ENCODE measurements around the gene CBX5. TPM values are rescaled to one million over a fixed set of nuclear protein-coding genes. Genes with fewer than 3 reads are reported as not detected.

The CBX5 gene
- total and polyA plus RNA-seq, 9 of the 15 experiments (the other 6 are each of a cell fraction or from before 2014, with no cell fraction given): 32.6 to 102 (median 59.2) TPM

DNA sequence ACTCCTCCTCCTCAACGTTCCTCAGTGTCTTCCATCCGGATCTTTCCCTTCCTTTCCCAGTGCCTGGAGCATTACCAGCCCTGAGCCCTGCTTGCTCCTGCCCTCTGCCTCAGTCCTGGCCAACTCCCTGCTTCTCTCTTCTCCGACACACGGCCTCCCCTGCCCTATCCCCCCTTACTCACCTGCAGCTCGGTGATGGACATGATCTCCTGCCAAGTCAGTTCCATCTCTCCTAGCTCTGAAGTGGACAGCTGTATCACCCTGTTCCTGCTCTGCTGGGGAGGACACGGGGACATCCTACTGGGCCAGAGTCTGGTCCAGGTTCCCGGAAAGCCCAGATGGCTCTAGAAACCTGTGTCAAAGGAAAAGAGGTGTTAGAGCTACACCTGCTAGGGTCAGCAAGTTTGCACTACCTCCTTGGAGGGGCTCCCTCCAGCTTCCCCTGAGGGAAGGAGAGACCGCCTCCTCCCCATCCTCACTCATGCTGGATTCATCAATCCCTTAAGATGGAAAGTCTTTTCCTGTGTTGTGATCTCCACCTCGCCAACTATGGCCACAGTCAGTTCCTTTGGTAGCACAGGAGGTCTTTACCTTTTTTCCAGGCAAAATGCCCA lies 15.1 kb upstream of the CBX5 start (continued):
- TF ChIP-seq RBM17 (IDR thresholded peaks at IDR 0.05; ENCODE audit: borderline replicate concordance, low read depth, low read length) (no peak), LCOR (CRISPR knock-in tag; IDR thresholded peaks at IDR 0.05) (no peak), HDGF (IDR thresholded peaks at IDR 0.05) (peak; percentile 98), HDAC1 (IDR thresholded peaks at IDR 0.05) (peak in 1 of 2 experiments; percentile 77; a peak in 2 of 4 replicates), RBM25 (IDR thresholded peaks at IDR 0.05; ENCODE audit: low read depth, low read length, severe bottlenecking) (no peak), CREM (IDR thresholded peaks at IDR 0.05; ENCODE audit: low read depth) (peak; percentile 4; the same call in 1 of the 2 replicates), ZC3H8 (IDR thresholded peaks at IDR 0.05) (no peak), NFRKB (IDR thresholded peaks at IDR 0.05; ENCODE audit: low read depth) (peak; percentile 64; the same call in 1 of the 2 replicates), ZNF507 (tag; conservative IDR thresholded peaks at IDR 0.05) (no peak), ZNF232 (CRISPR knock-in tag; IDR thresholded peaks at IDR 0.05) (no peak), NFE2L1 (tag; IDR thresholded peaks at IDR 0.05; ENCODE audit: borderline replicate concordance, low read depth) (no peak), EWSR1 (IDR thresholded peaks at IDR 0.05; ENCODE audit: borderline replicate concordance, low read depth, partially characterized antibody) (no peak), NCOA1 (IDR thresholded peaks at IDR 0.05; ENCODE audit: low read depth) (no peak), CHD4 (IDR thresholded peaks at IDR 0.05; ENCODE audit: insufficient read depth, insufficient replicate concordance, low read depth, low read length, poor library complexity, severe bottlenecking) (no peak), SIN3A (IDR thresholded peaks at IDR 0.05; ENCODE audit: borderline replicate concordance in 2 of 2, control insufficient read depth in 1 of 2, low read depth in 2 of 2, low read length in 2 of 2) (peak in 1 of 2 experiments; percentile 18; a peak in 1 of 4 replicates), CC2D1A (IDR thresholded peaks at IDR 0.05) (no peak), SETDB1 (IDR thresholded peaks at IDR 0.05; ENCODE audit: low read length) (peak; percentile 45), FOXJ3 (CRISPR knock-in tag; IDR thresholded peaks at IDR 0.05) (no peak), ZNF444 (CRISPR knock-in tag; IDR thresholded peaks at IDR 0.05) (no peak)
- TF ChIP-seq, protein P1, sequence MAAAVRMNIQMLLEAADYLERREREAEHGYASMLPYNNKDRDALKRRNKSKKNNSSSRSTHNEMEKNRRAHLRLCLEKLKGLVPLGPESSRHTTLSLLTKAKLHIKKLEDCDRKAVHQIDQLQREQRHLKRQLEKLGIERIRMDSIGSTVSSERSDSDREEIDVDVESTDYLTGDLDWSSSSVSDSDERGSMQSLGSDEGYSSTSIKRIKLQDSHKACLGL (CRISPR knock-in tag; IDR thresholded peaks at IDR 0.05; ENCODE audit: borderline replicate concordance, poor library complexity, severe bottlenecking): no peak
- TF ChIP-seq, protein P2, sequence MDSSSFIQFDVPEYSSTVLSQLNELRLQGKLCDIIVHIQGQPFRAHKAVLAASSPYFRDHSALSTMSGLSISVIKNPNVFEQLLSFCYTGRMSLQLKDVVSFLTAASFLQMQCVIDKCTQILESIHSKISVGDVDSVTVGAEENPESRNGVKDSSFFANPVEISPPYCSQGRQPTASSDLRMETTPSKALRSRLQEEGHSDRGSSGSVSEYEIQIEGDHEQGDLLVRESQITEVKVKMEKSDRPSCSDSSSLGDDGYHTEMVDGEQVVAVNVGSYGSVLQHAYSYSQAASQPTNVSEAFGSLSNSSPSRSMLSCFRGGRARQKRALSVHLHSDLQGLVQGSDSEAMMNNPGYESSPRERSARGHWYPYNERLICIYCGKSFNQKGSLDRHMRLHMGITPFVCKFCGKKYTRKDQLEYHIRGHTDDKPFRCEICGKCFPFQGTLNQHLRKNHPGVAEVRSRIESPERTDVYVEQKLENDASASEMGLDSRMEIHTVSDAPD (CRISPR knock-in tag; IDR thresholded peaks at IDR 0.05): no peak
- TF ChIP-seq, protein P3, sequence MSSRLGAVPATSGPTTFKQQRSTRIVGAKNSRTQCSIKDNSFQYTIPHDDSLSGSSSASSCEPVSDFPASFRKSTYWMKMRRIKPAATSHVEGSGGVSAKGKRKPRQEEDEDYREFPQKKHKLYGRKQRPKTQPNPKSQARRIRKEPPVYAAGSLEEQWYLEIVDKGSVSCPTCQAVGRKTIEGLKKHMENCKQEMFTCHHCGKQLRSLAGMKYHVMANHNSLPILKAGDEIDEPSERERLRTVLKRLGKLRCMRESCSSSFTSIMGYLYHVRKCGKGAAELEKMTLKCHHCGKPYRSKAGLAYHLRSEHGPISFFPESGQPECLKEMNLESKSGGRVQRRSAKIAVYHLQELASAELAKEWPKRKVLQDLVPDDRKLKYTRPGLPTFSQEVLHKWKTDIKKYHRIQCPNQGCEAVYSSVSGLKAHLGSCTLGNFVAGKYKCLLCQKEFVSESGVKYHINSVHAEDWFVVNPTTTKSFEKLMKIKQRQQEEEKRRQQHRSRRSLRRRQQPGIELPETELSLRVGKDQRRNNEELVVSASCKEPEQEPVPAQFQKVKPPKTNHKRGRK (tag; IDR thresholded peaks at IDR 0.05): 0 out of 2 replicates have a peak, but pooled peaks have one; percentile 49
- TF ChIP-seq, protein P4, sequence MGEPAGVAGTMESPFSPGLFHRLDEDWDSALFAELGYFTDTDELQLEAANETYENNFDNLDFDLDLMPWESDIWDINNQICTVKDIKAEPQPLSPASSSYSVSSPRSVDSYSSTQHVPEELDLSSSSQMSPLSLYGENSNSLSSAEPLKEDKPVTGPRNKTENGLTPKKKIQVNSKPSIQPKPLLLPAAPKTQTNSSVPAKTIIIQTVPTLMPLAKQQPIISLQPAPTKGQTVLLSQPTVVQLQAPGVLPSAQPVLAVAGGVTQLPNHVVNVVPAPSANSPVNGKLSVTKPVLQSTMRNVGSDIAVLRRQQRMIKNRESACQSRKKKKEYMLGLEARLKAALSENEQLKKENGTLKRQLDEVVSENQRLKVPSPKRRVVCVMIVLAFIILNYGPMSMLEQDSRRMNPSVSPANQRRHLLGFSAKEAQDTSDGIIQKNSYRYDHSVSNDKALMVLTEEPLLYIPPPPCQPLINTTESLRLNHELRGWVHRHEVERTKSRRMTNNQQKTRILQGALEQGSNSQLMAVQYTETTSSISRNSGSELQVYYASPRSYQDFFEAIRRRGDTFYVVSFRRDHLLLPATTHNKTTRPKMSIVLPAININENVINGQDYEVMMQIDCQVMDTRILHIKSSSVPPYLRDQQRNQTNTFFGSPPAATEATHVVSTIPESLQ (CRISPR knock-in tag; IDR thresholded peaks at IDR 0.05): no peak
